Vagina (tissue), 2 donors: ENCODE data around the gene APC. TPM values are rescaled to one million over a fixed set of nuclear protein-coding genes. Genes with fewer than 3 reads are reported as not detected.

Experiments used
- DNase-seq, 2 donors: peaks; one replicate each; pipeline ENCODE4 v3.0.0-alpha.2; 2017; ENCODE audit errors: extremely low spot score in 2 of 2
- H3K27ac ChIP-seq: fragments of 200-600 bp; sonication (generic); one replicate; pipeline ENCODE4 v1.5.1; 2019
- H3K27me3 ChIP-seq: fragments of 200-600 bp; sonication (generic); one replicate; pipeline ENCODE4 v1.5.1; 2019
- H3K36me3 ChIP-seq, 2 donors: fragments of 200-600 bp; sonication (generic); one replicate each; pipeline ENCODE4 v1.5.1; 2017 to 2019
- H3K4me1 ChIP-seq: fragments of 200-600 bp; sonication (generic); one replicate; pipeline ENCODE4 v1.5.1; 2019
- H3K4me3 ChIP-seq, 2 donors: fragments of 200-600 bp; sonication (generic); 1 replicate in 1 of 2; 2 replicates in 1 of 2; pipeline ENCODE4 v1.5.1; 2016 to 2019
- H3K9me3 ChIP-seq: fragments of 200-600 bp; sonication (generic); one replicate; pipeline ENCODE4 v1.5.1; 2019
- POLR2A ChIP-seq, 2 donors: fragments of 450-650 bp; IDR thresholded peaks; one replicate each; pipeline ENCODE4 v1.6.1; 2017; ENCODE audit warnings: antibody characterized with exemption in 2 of 2, mild to moderate bottlenecking in 2 of 2, moderate library complexity in 2 of 2
- POLR2AphosphoS5 ChIP-seq, 2 donors: sonication (generic); formaldehyde crosslinking; IDR thresholded peaks; one replicate each; pipeline ENCODE4 v1.9.0; 2017; ENCODE audit warnings: antibody characterized with exemption in 2 of 2, mild to moderate bottlenecking in 2 of 2, low read depth in 1 of 2; ENCODE audit not compliant: insufficient read depth in 1 of 2
- intact Hi-C: fragments of 100-400 bp; cut with DNase I; formaldehyde crosslinking; loops from one replicate; pipeline ENCODE4 v1.15.1; 2023
- total RNA-seq: library from RNA; depleted of rRNA; stranded (reverse); fragments of >200 nt; gene quantifications from one replicate; pipeline ENCODE4 v1.2.3, GENCODE V29; 2016
- TF ChIP-seq, protein P1 (sequence below), 3 experiments: fragments of 450-650 bp in 2 of 3; fragments of 200-600 bp in 1 of 3; sonication (generic) in 1 of 3; IDR thresholded peaks; one replicate each; pipeline ENCODE4 v1.5.1; 2017 to 2019; ENCODE audit warnings: antibody characterized with exemption in 3 of 3, mild to moderate bottlenecking in 2 of 3, moderate library complexity in 2 of 3

The APC gene
- total RNA-seq, 1 donor from 2014 or later: 92.8 TPM

GRCh38 chr5:112787261-112787660, 49.6 kb downstream of the APC start:
- H3K4me3 ChIP-seq: no peak overlapping the region
- intact Hi-C loops: no loop called here
- TF ChIP-seq, protein P1, sequence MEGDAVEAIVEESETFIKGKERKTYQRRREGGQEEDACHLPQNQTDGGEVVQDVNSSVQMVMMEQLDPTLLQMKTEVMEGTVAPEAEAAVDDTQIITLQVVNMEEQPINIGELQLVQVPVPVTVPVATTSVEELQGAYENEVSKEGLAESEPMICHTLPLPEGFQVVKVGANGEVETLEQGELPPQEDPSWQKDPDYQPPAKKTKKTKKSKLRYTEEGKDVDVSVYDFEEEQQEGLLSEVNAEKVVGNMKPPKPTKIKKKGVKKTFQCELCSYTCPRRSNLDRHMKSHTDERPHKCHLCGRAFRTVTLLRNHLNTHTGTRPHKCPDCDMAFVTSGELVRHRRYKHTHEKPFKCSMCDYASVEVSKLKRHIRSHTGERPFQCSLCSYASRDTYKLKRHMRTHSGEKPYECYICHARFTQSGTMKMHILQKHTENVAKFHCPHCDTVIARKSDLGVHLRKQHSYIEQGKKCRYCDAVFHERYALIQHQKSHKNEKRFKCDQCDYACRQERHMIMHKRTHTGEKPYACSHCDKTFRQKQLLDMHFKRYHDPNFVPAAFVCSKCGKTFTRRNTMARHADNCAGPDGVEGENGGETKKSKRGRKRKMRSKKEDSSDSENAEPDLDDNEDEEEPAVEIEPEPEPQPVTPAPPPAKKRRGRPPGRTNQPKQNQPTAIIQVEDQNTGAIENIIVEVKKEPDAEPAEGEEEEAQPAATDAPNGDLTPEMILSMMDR (IDR thresholded peaks at IDR 0.05): no peak
- TF ChIP-seq POLR2A (IDR thresholded peaks at IDR 0.05) (no peak), POLR2AphosphoS5 (IDR thresholded peaks at IDR 0.05; ENCODE audit: insufficient read depth in 1 of 2, low read depth in 1 of 2) (no peak)
- no peaks in the 10 kb centered on the region for H3K9me3 ChIP-seq
- no peaks in the 10 kb centered on the region for H3K27me3 ChIP-seq
- DNase-seq: no peak
- no peaks in the 10 kb centered on the region for H3K4me1 ChIP-seq
- no peak overlapping the region for H3K27ac ChIP-seq
- H3K36me3 ChIP-seq: peaks cover 0 to 7% of the 10 kb centered on the region in 2 donors

DNA sequence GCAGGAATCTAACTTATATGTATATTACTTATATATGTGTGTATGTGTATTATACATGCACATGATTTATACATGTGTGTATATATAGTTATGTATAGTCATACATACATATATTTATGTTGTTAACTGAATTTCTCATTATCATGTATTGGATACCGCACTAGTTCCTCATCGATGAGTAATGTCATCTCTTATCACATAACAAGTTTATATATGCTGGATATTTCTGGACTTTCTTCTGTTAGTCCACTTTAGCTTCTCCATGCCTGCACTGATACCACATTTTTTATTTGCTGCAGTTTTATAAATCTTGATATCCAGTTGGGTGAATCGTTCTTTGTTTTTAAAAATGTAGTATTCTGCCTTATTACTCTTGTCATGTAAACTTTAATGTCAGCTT, 50.2 kb downstream of the APC start:
- Histone ChIP-seq H3K36me3 (peaks cover 0 to 12% of the 10 kb centered on the region in 2 donors), H3K9me3 (no peaks in the 10 kb centered on the region), H3K4me1 (no peaks in the 10 kb centered on the region), H3K27me3 (no peaks in the 10 kb centered on the region), H3K4me3 (no peak overlapping the region), H3K27ac (no peak overlapping the region)
- no peak for DNase-seq
- intact Hi-C loops: no loop called here
- TF ChIP-seq, protein P1 (IDR thresholded peaks at IDR 0.05): no peak
- TF ChIP-seq POLR2A (IDR thresholded peaks at IDR 0.05) (no peak), POLR2AphosphoS5 (IDR thresholded peaks at IDR 0.05; ENCODE audit: insufficient read depth in 1 of 2, low read depth in 1 of 2) (no peak)

- TF ChIP-seq POLR2A (IDR thresholded peaks at IDR 0.05): no peak
- no peak for TF ChIP-seq POLR2AphosphoS5 (IDR thresholded peaks at IDR 0.05; ENCODE audit: insufficient read depth in 1 of 2, low read depth in 1 of 2)
- TF ChIP-seq, protein P1 (IDR thresholded peaks at IDR 0.05): no peak
- no peak for DNase-seq
- Histone ChIP-seq H3K27ac (no peak overlapping the region), H3K9me3 (no peaks in the 10 kb centered on the region), H3K36me3 (peaks cover 0 to 28% of the 10 kb centered on the region in 2 donors), H3K4me1 (no peaks in the 10 kb centered on the region), H3K27me3 (no peaks in the 10 kb centered on the region), H3K4me3 (no peak overlapping the region)
- intact Hi-C loops: no loop called here
Observed at GRCh38 chr5:112793201-112793600, 55.5 kb downstream of the APC start.

DNA sequence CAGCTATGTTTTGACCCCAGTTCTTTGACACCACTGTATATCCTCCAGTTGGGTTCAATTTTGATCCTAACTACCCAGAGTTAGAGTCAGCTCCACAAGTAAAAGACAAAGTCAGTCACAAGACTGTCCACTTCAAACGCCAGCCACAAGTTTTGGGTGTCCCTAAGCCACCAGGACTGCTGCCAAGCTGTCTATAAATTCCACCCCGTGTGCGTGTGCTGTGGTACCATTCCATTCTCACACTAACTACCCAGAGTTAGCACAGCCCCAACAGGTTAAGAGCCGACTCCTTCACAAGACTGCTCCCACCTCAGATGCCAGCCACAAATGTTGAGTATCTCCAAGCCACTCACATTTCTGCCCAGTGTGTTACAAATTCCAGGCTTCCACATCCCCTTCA, 56.7 kb downstream of the APC start:
- Histone ChIP-seq H3K27ac (no peak overlapping the region), H3K27me3 (no peaks in the 10 kb centered on the region), H3K4me1 (no peaks in the 10 kb centered on the region), H3K36me3 (peaks cover 0 to 28% of the 10 kb centered on the region in 2 donors), H3K9me3 (no peaks in the 10 kb centered on the region), H3K4me3 (no peak overlapping the region)
- TF ChIP-seq, protein P1 (IDR thresholded peaks at IDR 0.05): no peak
- TF ChIP-seq POLR2A (IDR thresholded peaks at IDR 0.05) (no peak), POLR2AphosphoS5 (IDR thresholded peaks at IDR 0.05; ENCODE audit: insufficient read depth in 1 of 2, low read depth in 1 of 2) (no peak)
- DNase-seq: no peak
- intact Hi-C loops: no loop called here

DNA sequence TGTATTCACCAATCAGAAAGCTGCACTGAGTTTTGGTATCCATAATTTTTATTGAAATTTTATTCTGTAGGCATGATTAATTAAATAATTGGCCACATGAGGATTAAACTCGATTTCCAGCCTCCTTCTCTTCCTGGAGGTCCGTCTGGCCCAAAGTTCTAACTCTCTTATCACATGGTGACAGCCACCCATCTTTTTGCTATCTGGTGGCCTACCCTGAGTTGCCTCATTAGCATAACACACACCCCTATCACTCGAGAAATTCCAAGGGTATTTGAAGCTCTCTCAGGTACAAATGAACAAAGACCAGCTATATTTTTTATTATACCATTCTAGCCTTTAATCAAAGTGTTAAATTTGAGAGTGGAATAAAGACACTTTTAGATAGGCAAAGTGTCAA, 57.7 kb downstream of the APC start:
- intact Hi-C loops: no loop called here

More for the DNA sequence above, 57.7 kb downstream of the APC start:
- no peak for TF ChIP-seq POLR2A (IDR thresholded peaks at IDR 0.05)
- TF ChIP-seq POLR2AphosphoS5 (IDR thresholded peaks at IDR 0.05; ENCODE audit: insufficient read depth in 1 of 2, low read depth in 1 of 2): no peak
- TF ChIP-seq, protein P1 (IDR thresholded peaks at IDR 0.05): no peak
- Histone ChIP-seq H3K27me3 (no peaks in the 10 kb centered on the region), H3K4me1 (no peaks in the 10 kb centered on the region), H3K27ac (no peak overlapping the region), H3K36me3 (peaks cover 0 to 28% of the 10 kb centered on the region in 2 donors), H3K4me3 (no peak overlapping the region), H3K9me3 (no peaks in the 10 kb centered on the region)
- no peak for DNase-seq
